Esophagus squamous epithelium (tissue), 5 donors: ENCODE measurements around the gene FHOD3. TPM values are rescaled to one million over a fixed set of nuclear protein-coding genes. Genes with fewer than 3 reads are reported as not detected.

Source experiments
- DNase-seq: peaks from one replicate; lab custom pipeline; 2025; lab: John Stamatoyannopoulos, UW
- H3K27ac ChIP-seq, 4 donors: fragments of 200-600 bp; sonication (generic); one replicate each; pipeline ENCODE4 v1.5.1; 2016 to 2019; ENCODE audit warnings: mild to moderate bottlenecking in 1 of 4
- H3K27me3 ChIP-seq, 4 donors: fragments of 200-600 bp; sonication (generic); 1 replicate in 3 of 4; 2 replicates in 1 of 4; pipeline versions ENCODE4 v1.5.1 to v1.6.0; 2017 to 2021; ENCODE audit warnings: antibody characterized with exemption in 1 of 4
- H3K36me3 ChIP-seq, 3 donors: fragments of 200-600 bp; sonication (generic); one replicate each; pipeline ENCODE4 v1.5.1; 2016 to 2019
- H3K4me1 ChIP-seq, 3 donors: fragments of 200-600 bp; sonication (generic); one replicate each; pipeline ENCODE4 v1.5.1; 2017 to 2019
- H3K4me3 ChIP-seq, 4 donors: fragments of 200-600 bp; sonication (generic); 1 replicate in 3 of 4; 2 replicates in 1 of 4; pipeline ENCODE4 v1.5.1; 2016 to 2019; ENCODE audit warnings: mild to moderate bottlenecking in 2 of 4, moderate library complexity in 1 of 4
- H3K9me3 ChIP-seq, 3 donors: fragments of 200-600 bp; sonication (generic); one replicate each; pipeline ENCODE4 v1.5.1; 2016 to 2019
- POLR2A ChIP-seq, 4 donors: fragments of 450-650 bp; IDR thresholded peaks; one replicate each; pipeline ENCODE4 v1.6.1; 2017; ENCODE audit warnings: antibody characterized with exemption in 4 of 4, mild to moderate bottlenecking in 4 of 4, moderate library complexity in 3 of 4
- WGBS, 2 donors: methylation state at CpG; one replicate each; pipeline ENCODE4 v1.1.5; 2018; 5-methylcytosine and 5-hydroxymethylcytosine counted together
- intact Hi-C: fragments of 100-400 bp; cut with DNase I; formaldehyde crosslinking; loops from one replicate; pipeline ENCODE4 v1.15.0; 2022
- total RNA-seq, 4 donors: library from RNA; depleted of rRNA; stranded (reverse); fragments of >200 nt; gene quantifications; one replicate each; pipeline ENCODE4 v1.1.0, GENCODE V29; 2016
- TF ChIP-seq, protein P1 (sequence below), 6 experiments: fragments of 450-650 bp in 4 of 6; fragments of 200-600 bp in 2 of 6; sonication (generic) in 2 of 6; IDR thresholded peaks; one replicate each; pipeline ENCODE4 v1.5.1; 2016 to 2019; ENCODE audit warnings: antibody characterized with exemption in 6 of 6, mild to moderate bottlenecking in 4 of 6, moderate library complexity in 4 of 6
- donor health status: DM: yes; HTN: yes; CAD: no.

FHOD3 gene
- total RNA-seq, 4 donors from 2014 or later, result 3.1 to 29.6 (median 5.7) TPM

DNA sequence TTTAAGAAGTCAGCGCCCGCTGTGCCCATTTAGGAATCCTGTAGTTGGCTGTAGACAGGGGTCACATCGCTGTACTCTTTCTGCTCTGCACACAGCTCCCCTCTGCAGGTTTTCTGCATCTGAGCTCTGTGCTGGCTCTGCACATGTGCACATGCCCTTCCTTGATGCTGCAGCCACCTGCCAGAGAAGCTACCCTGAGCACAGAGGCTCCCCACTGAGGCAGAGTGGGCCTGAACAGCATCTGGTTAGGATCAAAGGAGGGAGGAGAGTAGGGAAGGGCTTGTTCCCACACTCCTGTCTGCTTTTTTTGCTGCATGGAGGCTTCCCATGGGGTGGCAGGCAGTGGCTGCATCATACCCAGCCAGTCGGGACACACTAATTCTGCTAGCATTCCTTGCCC, 238.9 kb downstream of the FHOD3 start:
- WGBS, 2 donors, result 89 to 93% methylated on average over 4 of the region's 4 CpGs
- TF ChIP-seq, protein P1, sequence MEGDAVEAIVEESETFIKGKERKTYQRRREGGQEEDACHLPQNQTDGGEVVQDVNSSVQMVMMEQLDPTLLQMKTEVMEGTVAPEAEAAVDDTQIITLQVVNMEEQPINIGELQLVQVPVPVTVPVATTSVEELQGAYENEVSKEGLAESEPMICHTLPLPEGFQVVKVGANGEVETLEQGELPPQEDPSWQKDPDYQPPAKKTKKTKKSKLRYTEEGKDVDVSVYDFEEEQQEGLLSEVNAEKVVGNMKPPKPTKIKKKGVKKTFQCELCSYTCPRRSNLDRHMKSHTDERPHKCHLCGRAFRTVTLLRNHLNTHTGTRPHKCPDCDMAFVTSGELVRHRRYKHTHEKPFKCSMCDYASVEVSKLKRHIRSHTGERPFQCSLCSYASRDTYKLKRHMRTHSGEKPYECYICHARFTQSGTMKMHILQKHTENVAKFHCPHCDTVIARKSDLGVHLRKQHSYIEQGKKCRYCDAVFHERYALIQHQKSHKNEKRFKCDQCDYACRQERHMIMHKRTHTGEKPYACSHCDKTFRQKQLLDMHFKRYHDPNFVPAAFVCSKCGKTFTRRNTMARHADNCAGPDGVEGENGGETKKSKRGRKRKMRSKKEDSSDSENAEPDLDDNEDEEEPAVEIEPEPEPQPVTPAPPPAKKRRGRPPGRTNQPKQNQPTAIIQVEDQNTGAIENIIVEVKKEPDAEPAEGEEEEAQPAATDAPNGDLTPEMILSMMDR (IDR thresholded peaks at IDR 0.05), result no peak
- no peak for TF ChIP-seq POLR2A (IDR thresholded peaks at IDR 0.05)
- Histone ChIP-seq H3K4me1 (peaks cover 0 to 38% (median 6%) of the 10 kb centered on the region in 3 donors), H3K4me3 (no peak overlapping the region), H3K27ac (no peak overlapping the region), H3K27me3 (no peaks in the 10 kb centered on the region), H3K9me3 (no peaks in the 10 kb centered on the region), H3K36me3 (no peaks in the 10 kb centered on the region)
- DNase-seq, result no peak
- intact Hi-C loops, result no loop called here

DNA sequence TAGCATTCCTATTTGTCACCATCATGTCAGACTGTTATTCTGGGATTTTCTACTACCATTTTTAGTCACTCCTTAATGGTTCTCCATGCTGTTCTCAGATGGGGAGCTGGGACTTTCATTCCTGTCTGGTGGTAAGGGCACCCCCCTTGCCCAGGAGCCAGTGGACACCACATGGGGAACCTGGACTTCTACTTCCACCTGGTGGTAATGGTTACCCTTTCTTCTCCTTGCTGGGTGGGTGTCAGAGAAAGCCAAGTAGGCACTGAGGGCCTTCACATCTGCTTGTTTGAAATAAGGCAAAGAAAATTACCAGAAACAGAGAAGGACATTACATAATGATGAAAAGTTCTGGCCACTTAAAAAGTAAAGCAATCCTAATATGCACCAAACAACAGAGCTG, 239.8 kb downstream of the FHOD3 start:
- TF ChIP-seq POLR2A (IDR thresholded peaks at IDR 0.05), result no peak
- TF ChIP-seq, protein P1 (IDR thresholded peaks at IDR 0.05), result no peak
- H3K27me3 ChIP-seq, result no peaks in the 10 kb centered on the region
- H3K4me1 ChIP-seq, result peaks cover 0 to 35% (median 0%) of the 10 kb centered on the region in 3 donors
- no peaks in the 10 kb centered on the region for H3K36me3 ChIP-seq
- H3K27ac ChIP-seq, result no peak overlapping the region
- intact Hi-C loops, result no loop called here
- DNase-seq, result no peak
- no peaks in the 10 kb centered on the region for H3K9me3 ChIP-seq
- H3K4me3 ChIP-seq, result no peak overlapping the region

DNA sequence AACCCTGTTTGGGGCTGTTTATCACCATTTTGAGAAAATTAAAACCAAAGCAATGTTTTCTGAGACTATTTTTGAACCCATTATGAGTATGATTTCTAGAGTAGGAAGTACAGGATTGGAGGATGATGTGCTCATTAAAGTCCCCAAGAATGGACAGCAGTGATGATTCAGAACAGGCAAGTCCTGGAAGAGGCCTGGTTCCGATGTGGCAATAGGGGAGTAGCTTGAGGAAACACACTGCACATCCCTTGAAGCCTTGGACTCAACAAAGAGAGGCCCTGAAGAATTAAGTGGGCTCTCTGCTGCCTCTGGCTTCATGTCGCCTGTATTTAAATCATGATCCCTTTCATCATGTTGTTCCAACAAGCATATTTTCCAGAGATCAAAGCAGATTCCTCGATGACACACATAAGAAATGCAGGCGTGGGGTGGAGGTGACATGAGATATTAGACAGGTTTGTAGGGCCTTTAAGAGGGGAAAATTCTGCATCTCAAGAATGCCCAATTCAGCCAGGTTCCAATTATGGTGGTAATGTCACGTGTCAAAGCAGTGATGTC, 242.2 kb downstream of the FHOD3 start:
- DNase-seq, result no peak
- Histone ChIP-seq H3K4me1 (peaks cover 5 to 38% (median 10%) of the 10 kb centered on the region in 3 donors), H3K9me3 (no peaks in the 10 kb centered on the region), H3K27me3 (no peaks in the 10 kb centered on the region), H3K27ac (no peak overlapping the region), H3K4me3 (no peak overlapping the region), H3K36me3 (no peaks in the 10 kb centered on the region)
- TF ChIP-seq, protein P1 (IDR thresholded peaks at IDR 0.05), result no peak
- no peak for TF ChIP-seq POLR2A (IDR thresholded peaks at IDR 0.05)
- 81 to 84% methylated on average over 5 of the region's 5 CpGs for WGBS, 2 donors
- intact Hi-C loops, result no loop called here

DNA sequence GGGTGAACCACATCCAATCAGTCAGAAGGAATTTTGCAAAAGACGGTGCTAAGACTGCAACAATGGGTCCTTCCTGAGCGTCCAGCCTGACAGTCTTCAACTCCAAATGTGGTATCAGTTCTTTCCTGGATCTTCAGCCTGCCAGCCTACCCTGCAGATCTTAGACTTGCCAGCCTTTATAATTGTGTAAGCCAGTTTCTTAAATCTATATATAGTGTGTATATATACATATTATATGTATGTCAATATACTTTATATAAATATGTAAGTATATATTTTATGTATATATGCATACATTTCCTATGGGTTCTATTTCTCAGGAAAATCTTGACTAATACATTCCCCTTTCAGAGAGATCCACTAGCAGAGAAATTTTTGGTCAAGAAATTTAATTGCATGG, 245.5 kb downstream of the FHOD3 start:
- DNase-seq, result no peak
- Histone ChIP-seq H3K4me3 (no peak overlapping the region), H3K9me3 (no peaks in the 10 kb centered on the region), H3K27ac (peak overlapping the region in 2 of 4 donors; percentile 58 to 70), H3K4me1 (peaks cover 5 to 50% (median 10%) of the 10 kb centered on the region in 3 donors), H3K27me3 (no peaks in the 10 kb centered on the region), H3K36me3 (no peaks in the 10 kb centered on the region)
- intact Hi-C loops, result no loop called here
- no peak for TF ChIP-seq POLR2A (IDR thresholded peaks at IDR 0.05)
- TF ChIP-seq, protein P1 (IDR thresholded peaks at IDR 0.05), result no peak
- WGBS, 2 donors, result 80 to 95% methylated on average over 2 of the region's 2 CpGs

DNA sequence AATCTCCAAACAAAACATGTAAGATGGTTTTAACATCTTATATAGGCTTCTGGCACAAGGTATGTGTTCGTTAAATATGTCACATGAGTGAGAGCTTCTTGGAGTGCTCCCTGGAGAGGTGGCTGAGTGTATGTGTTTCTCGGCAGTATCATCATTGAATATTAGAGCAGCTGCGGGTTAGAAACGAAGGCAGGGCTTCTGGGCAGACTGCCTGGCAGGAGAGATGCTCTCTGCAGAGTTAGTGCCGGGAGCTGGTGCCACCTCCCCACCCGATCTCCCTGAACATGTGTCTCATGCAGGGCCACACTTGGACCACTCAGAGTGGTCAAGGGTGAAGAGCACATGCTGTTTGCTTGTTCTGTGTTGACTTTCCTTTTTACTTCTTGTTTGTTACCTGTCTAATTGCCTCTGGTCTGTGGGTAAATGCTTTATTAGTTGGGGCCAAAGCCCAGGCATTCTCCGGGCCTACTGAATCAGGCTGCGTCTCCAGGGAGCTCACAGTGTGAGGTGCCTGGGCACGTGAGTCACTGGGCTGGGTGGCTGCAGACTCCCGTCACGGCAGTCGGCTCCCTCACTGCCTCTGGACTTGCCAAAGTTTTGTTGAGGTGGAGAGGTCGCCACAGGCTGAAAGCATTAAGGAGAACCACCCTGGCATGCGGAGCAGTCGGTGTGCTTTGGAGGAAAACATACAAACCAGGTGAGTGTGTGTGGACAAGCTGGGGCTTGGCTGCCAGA, 246.6 kb downstream of the FHOD3 start:
- H3K27ac ChIP-seq, result peak overlapping the region; percentile 32 to 70 (median 51)
- 33 to 39% methylated on average over 9 to 11 of the region's 15 CpGs for WGBS, 2 donors
- H3K4me1 ChIP-seq, result peaks cover 5 to 50% (median 10%) of the 10 kb centered on the region in 3 donors
- H3K27me3 ChIP-seq, result no peaks in the 10 kb centered on the region
- intact Hi-C loops, result no loop called here
- no peak for DNase-seq
- H3K36me3 ChIP-seq, result no peaks in the 10 kb centered on the region
- H3K4me3 ChIP-seq, result no peak overlapping the region
- no peaks in the 10 kb centered on the region for H3K9me3 ChIP-seq
- TF ChIP-seq, protein P1 (IDR thresholded peaks at IDR 0.05), result no peak
- no peak for TF ChIP-seq POLR2A (IDR thresholded peaks at IDR 0.05)
